ENCODE measurements around the gene LRRC9. TPM values are rescaled to one million over a fixed set of nuclear protein-coding genes. Genes with fewer than 3 reads are reported as not detected.

Gene LRRC9
- total and polyA plus RNA-seq, 2 donors (not counting 3 experiments of a cell fraction or from before 2014, with no cell fraction given) = not detected

GRCh38 chr14:59882957-59883356, 37.0 kb upstream of the LRRC9 start:
- Histone ChIP-seq H4K20me1 (replicated peaks; ENCODE audit: control insufficient read depth, extremely low read depth, insufficient read depth, low read length) (no peaks in the 10 kb centered on the region), H3K36me3 (ENCODE audit: control insufficient read depth in 2 of 2, extremely low read depth in 1 of 2, insufficient read depth in 2 of 2, low read length in 2 of 2) (no peaks in the 10 kb centered on the region), H3K27me3 (ENCODE audit: control insufficient read depth in 2 of 2, insufficient read depth in 2 of 2, low read length in 2 of 2) (peaks cover 0 to 5% of the 10 kb centered on the region in 2 experiments), H3K4me2 (ENCODE audit: insufficient read depth, low read length) (no peak overlapping the region), H3K9me3 (replicated peaks; ENCODE audit: control insufficient read depth, insufficient read depth, low read length) (no peaks in the 10 kb centered on the region), H3K4me3 (replicated peaks in 1 of 3; ENCODE audit: insufficient read depth in 1 of 3, low read depth in 1 of 3, low read length in 3 of 3) (no peak overlapping the region), H2AFZ (ENCODE audit: low read depth, low read length) (no peak overlapping the region), H3K79me2 (ENCODE audit: control insufficient read depth, insufficient read depth, low read length) (no peaks in the 10 kb centered on the region), H3K27ac (ENCODE audit: insufficient read depth, low read depth, low read length) (no peak overlapping the region), H3K9me1 (replicated peaks; ENCODE audit: control insufficient read depth, extremely low read depth, insufficient read depth, low read length) (no peaks in the 10 kb centered on the region), H3K9ac (replicated peaks; ENCODE audit: extremely low read depth, insufficient read depth, low read length) (no peak overlapping the region), H3K4me1 (ENCODE audit: control insufficient read depth, extremely low read depth, insufficient read depth, low read length) (no peaks in the 10 kb centered on the region)
- POLR2A ChIA-PET = no interaction called here
- no TSS peak for BruUV-seq (replicated peaks)
- FAIRE-seq = no peak
- TF ChIP-seq, protein P1, sequence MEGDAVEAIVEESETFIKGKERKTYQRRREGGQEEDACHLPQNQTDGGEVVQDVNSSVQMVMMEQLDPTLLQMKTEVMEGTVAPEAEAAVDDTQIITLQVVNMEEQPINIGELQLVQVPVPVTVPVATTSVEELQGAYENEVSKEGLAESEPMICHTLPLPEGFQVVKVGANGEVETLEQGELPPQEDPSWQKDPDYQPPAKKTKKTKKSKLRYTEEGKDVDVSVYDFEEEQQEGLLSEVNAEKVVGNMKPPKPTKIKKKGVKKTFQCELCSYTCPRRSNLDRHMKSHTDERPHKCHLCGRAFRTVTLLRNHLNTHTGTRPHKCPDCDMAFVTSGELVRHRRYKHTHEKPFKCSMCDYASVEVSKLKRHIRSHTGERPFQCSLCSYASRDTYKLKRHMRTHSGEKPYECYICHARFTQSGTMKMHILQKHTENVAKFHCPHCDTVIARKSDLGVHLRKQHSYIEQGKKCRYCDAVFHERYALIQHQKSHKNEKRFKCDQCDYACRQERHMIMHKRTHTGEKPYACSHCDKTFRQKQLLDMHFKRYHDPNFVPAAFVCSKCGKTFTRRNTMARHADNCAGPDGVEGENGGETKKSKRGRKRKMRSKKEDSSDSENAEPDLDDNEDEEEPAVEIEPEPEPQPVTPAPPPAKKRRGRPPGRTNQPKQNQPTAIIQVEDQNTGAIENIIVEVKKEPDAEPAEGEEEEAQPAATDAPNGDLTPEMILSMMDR (IDR thresholded peaks at IDR 0.05; ENCODE audit: extremely low read depth in 1 of 2, insufficient read depth in 1 of 2, low read depth in 1 of 2, low read length in 2 of 2) = peak; percentile 9 to 15
- TF ChIP-seq GATA2 (IDR thresholded peaks at IDR 0.05; ENCODE audit: insufficient read depth, insufficient read length, low read depth, low read length) = no peak
- intact Hi-C loops (cut with micrococcal nuclease) (no loop called here), dilution Hi-C loops (cut with MboI; ENCODE audit: extremely low pct_ligation_motif_present, low sequenced_read_pairs) (no loop called here)
- CTCF ChIA-PET = interaction anchor here (0.9 to 1.4 kb wide), 4 partner anchors 10 to 35 kb away, joined by 3 to 8 read pairs (median 5); partner anchors contain the start of gene RTN1
- DNase-seq (ENCODE audit: low read depth, low spot score) = no peak

DNA sequence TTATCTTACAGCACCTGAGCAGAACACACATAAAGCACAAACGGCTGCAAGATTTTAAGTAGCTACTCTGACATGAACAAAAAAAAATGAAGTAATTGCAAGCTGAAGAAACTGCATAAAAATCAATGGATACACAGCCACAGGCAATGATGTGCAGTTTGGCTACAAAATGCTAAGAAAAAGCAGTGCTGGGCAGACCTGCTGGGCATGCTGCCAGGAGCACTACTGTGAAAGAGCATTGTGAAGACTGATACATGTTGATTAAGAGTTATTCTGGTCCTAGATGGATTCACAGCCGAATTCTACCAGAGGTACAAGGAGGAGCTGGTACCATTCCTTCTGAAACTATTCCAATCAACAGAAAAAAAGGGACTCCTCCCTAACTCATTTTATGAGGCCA, 29.3 kb upstream of the LRRC9 start:
- Histone ChIP-seq H3K9ac (replicated peaks; ENCODE audit: extremely low read depth, insufficient read depth, low read length) (no peak overlapping the region), H3K9me1 (replicated peaks; ENCODE audit: control insufficient read depth, extremely low read depth, insufficient read depth, low read length) (no peaks in the 10 kb centered on the region), H4K20me1 (replicated peaks; ENCODE audit: control insufficient read depth, extremely low read depth, insufficient read depth, low read length) (no peaks in the 10 kb centered on the region), H3K27ac (ENCODE audit: insufficient read depth, low read depth, low read length) (no peak overlapping the region), H3K79me2 (ENCODE audit: control insufficient read depth, insufficient read depth, low read length) (no peaks in the 10 kb centered on the region), H3K4me3 (replicated peaks in 1 of 3; ENCODE audit: insufficient read depth in 1 of 3, low read depth in 1 of 3, low read length in 3 of 3) (no peak overlapping the region), H3K4me1 (ENCODE audit: control insufficient read depth, extremely low read depth, insufficient read depth, low read length) (no peaks in the 10 kb centered on the region), H3K36me3 (ENCODE audit: control insufficient read depth in 2 of 2, extremely low read depth in 1 of 2, insufficient read depth in 2 of 2, low read length in 2 of 2) (no peaks in the 10 kb centered on the region), H2AFZ (ENCODE audit: low read depth, low read length) (no peak overlapping the region), H3K4me2 (ENCODE audit: insufficient read depth, low read length) (no peak overlapping the region), H3K9me3 (replicated peaks; ENCODE audit: control insufficient read depth, insufficient read depth, low read length) (no peaks in the 10 kb centered on the region), H3K27me3 (ENCODE audit: control insufficient read depth in 2 of 2, insufficient read depth in 2 of 2, low read length in 2 of 2) (peaks cover 0 to 3% of the 10 kb centered on the region in 2 experiments)
- no TSS peak for BruUV-seq (replicated peaks)
- TF ChIP-seq JUN (IDR thresholded peaks at IDR 0.05; ENCODE audit: borderline replicate concordance, insufficient read depth, insufficient read length, low read depth) (no peak), POLR2A (IDR thresholded peaks at IDR 0.05; ENCODE audit: low read depth, low read length) (no peak), FOS (IDR thresholded peaks at IDR 0.05; ENCODE audit: borderline replicate concordance, insufficient read depth, low read length) (no peak), MYC (IDR thresholded peaks at IDR 0.05; ENCODE audit: low read depth, low read length) (no peak), EZH2 (IDR thresholded peaks at IDR 0.05; ENCODE audit: borderline replicate concordance, low read depth, low read length, severe bottlenecking) (no peak), POLR2AphosphoS5 (IDR thresholded peaks at IDR 0.05; ENCODE audit: insufficient read depth, low read depth, low read length) (no peak), GATA2 (IDR thresholded peaks at IDR 0.05; ENCODE audit: insufficient read depth, insufficient read length, low read depth, low read length) (no peak)
- TF ChIP-seq, protein P2, sequence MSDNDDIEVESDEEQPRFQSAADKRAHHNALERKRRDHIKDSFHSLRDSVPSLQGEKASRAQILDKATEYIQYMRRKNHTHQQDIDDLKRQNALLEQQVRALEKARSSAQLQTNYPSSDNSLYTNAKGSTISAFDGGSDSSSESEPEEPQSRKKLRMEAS (IDR thresholded peaks at IDR 0.05; ENCODE audit: insufficient read depth, insufficient read length) = no peak
- TF ChIP-seq, protein P1 (IDR thresholded peaks at IDR 0.05; ENCODE audit: extremely low read depth in 1 of 2, insufficient read depth in 1 of 2, low read depth in 1 of 2, low read length in 2 of 2) = no peak
- no peak for FAIRE-seq
- ChIA-PET CTCF (interaction anchor here (1.3 kb wide), 1 partner anchor 27 kb away, joined by 4 read pairs; no protein-coding TSS in a partner anchor), POLR2A (no interaction called here)
- DNase-seq (ENCODE audit: low read depth, low spot score) = no peak
- dilution Hi-C loops (cut with MboI; ENCODE audit: extremely low pct_ligation_motif_present, low sequenced_read_pairs) (no loop called here), intact Hi-C loops (cut with micrococcal nuclease) (no loop called here)
